Measurements from ENCODE around the gene SETX.

SETX gene

GRCh38 chr9:132233138-132233537 lies 121.6 kb downstream of the SETX start:
- H3K4me3 ChIP-seq (replicated peaks; ENCODE audit: low read depth, low read length), result no peak overlapping the region
- no peak for DNase-seq (ENCODE audit: low read depth)
- TF ChIP-seq CTCF (IDR thresholded peaks at IDR 0.05; ENCODE audit: low read length, missing control alignments), result no peak

- DNase-seq (ENCODE audit: low read depth), result no peak
- H3K4me3 ChIP-seq (replicated peaks; ENCODE audit: low read depth, low read length), result no peak overlapping the region
- TF ChIP-seq CTCF (IDR thresholded peaks at IDR 0.05; ENCODE audit: low read length, missing control alignments), result no peak
Observed at GRCh38 chr9:132232522-132232921, 122.3 kb downstream of the SETX start.

- DNase-seq (ENCODE audit: low read depth), result no peak
- no peak overlapping the region for H3K4me3 ChIP-seq (replicated peaks; ENCODE audit: low read depth, low read length)
- TF ChIP-seq CTCF (IDR thresholded peaks at IDR 0.05; ENCODE audit: low read length, missing control alignments), result no peak
Observed at GRCh38 chr9:132231019-132231701, 123.6 kb downstream of the SETX start.

GRCh38 chr9:132230605-132231004 lies 124.2 kb downstream of the SETX start:
- TF ChIP-seq CTCF (IDR thresholded peaks at IDR 0.05; ENCODE audit: low read length, missing control alignments), result no peak
- H3K4me3 ChIP-seq (replicated peaks; ENCODE audit: low read depth, low read length), result no peak overlapping the region
- no peak for DNase-seq (ENCODE audit: low read depth)

- no peak overlapping the region for H3K4me3 ChIP-seq (replicated peaks; ENCODE audit: low read depth, low read length)
- no peak for DNase-seq (ENCODE audit: low read depth)
- TF ChIP-seq CTCF (IDR thresholded peaks at IDR 0.05; ENCODE audit: low read length, missing control alignments), result no peak
Observed at GRCh38 chr9:132228062-132228461, 126.7 kb downstream of the SETX start.

GRCh38 chr9:132226571-132227430 lies 128.0 kb downstream of the SETX start:
- TF ChIP-seq CTCF (IDR thresholded peaks at IDR 0.05; ENCODE audit: low read length, missing control alignments), result no peak
- no peak for DNase-seq (ENCODE audit: low read depth)
- H3K4me3 ChIP-seq (replicated peaks; ENCODE audit: low read depth, low read length), result no peak overlapping the region
